Activated CD8-positive, alpha-beta memory T cell treated with anti-CD3 and anti-CD28 coated beads for 24 hours (primary cell): Measurements from ENCODE around the gene OSMR.

Experiments used
- DNase-seq: peaks from one replicate; pipeline ENCODE4 v3.0.0-alpha.2; 2020

OSMR gene

DNA sequence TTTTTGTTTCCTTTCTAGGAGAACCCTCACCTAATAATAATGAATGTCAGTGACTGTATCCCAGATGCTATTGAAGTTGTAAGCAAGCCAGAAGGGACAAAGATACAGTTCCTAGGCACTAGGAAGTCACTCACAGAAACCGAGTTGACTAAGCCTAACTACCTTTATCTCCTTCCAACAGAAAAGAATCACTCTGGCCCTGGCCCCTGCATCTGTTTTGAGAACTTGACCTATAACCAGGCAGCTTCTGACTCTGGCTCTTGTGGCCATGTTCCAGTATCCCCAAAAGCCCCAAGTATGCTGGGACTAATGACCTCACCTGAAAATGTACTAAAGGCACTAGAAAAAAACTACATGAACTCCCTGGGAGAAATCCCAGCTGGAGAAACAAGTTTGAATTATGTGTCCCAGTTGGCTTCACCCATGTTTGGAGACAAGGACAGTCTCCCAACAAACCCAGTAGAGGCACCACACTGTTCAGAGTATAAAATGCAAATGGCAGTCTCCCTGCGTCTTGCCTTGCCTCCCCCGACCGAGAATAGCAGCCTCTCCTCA is 87.1 kb downstream of the OSMR start:
- no peak for DNase-seq

DNA sequence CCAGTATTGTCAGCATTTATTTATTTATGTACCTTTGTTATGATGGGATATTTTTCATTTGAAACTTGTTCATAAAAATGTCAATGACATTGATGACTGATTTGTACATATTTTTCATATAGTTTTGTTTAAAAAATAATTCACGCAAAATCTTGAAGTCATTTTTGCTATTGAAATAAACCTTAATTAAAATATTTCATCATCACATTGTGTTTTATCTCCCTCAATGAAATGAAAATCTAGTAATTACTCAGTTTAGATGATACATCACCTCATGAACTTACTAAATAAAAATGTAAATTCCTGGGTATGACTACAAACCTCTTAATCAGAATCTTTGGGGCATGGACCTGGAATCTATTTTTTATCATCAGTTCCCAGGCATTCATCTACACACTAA is 89.6 kb downstream of the OSMR start:
- DNase-seq = no peak

DNA sequence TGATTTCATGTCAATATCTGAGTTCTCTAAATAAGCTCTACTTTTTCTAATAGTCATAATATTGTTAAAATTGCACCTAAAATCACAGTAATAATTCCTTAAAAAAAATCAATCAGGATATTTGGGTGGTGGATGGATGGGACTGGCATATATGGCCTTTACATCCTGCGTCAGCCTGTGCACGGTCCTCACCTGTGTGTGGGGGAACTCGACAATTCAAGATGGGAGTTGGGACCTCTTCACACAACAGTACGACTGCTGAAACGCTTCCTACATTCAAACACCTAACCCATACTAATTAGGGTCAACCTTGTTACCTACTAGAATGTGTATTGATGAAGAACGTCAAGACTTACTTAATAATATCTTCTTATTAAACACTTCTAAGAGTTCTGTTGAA is 90.5 kb downstream of the OSMR start:
- DNase-seq = no peak

DNA sequence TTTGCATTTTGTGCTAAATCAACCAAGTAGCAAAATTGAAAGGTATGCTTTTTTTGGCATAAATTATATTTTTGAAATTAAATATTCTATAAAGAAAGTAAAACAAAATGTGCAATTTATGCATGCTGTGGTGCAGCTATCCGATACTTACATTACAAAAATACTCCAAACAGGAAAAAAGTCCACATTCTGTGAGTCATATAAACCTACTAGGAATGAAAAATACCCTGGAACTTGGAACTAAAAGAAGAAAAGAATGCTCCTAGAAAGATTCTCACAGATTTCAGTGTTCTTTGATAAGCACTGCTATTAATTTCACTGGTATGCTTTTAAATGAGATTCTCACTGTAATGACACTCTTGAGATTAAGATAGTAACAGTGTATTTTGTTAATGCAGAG is 92.6 kb downstream of the OSMR start:
- no peak for DNase-seq

DNA sequence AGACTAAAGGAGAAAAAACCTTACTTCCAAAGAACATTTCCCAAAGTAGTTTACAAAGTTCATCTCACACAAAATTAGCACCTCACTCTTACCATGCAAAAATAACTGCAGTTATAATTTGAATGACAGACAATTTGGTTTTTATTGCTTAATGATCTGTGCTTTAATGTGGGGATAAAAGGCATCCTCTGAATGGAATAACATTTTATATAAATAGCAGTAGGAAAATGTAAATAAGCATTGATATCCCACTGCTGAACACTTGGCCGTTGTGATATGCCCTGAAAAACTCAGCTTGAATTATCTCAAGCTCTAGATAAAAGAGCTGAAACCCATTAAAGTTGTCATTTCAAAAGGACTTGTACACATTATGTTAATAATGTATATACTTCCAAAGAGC is 93.2 kb downstream of the OSMR start:
- no peak for DNase-seq

DNA sequence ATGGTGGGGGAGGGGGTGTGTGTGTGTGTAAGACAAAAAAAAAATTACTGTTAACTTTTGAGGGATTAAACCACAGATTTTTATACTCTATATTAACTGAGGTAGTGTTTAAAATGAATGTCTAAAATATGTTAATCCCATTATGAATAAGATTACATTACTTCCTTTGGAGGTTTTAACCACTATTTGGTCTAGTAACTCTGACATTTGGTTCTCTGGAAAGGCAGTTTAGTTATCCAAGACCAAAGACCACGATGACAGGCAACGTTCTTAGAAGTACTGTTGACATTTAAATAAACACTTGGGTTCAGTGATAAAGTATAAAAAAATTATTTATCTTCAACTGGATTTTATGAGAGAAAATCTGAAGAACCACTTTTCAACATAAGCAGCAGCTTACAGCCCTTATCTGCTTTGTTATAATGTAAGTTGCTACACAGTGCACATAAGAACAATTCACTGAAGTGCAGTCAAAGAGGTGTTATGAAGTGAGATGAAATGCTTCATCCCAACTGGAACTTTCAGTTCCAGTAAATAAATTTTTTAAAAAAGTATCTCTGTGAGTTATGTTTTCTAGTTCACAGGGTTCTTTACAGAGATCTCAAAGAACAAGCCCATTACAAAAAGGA is 94.5 kb downstream of the OSMR start:
- no peak for DNase-seq

DNA sequence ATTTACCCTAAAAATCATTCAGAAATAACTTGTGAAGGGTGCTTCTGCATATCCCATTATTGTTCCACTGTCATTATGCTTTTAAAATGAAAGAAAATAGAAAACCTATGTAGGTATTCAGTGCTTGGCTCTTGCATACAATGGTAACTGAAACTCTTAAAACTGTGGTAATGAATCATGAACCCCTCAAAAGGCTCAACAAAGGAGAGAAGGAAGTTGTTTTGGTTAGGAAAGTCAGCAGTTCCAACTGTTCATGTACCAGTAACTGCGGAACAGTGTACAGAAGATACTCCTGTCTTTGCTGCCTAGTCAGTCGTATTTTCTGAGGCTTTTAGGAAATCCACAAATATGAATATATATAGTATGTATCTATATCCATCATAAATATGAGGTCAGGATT is 96.1 kb downstream of the OSMR start:
- no peak for DNase-seq

DNA sequence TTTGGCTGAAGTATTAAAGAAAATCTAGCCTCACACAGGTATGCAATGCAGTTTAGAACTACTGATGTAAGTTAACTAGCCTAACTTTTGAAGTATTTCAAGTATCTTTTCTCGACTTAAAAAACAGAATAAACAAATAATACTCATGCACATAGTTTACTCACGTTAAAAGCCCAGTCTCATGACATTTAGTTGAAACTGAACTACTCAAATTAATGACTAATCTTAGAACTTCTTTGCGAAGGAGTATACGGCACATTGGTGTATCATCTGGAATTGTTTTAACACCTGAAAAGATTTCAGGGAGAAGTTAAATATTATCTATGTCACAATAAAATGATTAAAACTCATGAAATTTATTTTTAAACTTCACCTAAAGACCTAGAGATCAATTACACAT is 98.5 kb downstream of the OSMR start:
- DNase-seq = no peak

DNA sequence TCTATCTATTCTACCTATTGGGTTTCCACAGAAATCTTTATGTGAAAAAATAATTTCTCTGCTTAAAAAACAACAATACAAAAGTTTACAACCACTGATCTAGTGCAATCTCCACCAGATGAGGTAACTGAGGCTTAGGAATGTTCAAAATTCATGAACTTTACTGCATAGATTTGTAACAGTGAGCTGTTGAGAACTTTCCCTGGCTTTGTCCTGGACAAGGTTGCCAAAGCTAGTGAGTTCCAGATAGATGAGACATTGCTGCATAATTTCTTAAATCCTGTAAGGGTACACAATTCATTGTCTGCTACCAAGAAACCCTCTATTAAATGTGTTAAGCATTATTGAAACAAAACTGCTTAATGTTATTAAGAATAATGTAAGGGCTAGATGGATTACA is 102.7 kb downstream of the OSMR start:
- DNase-seq = no peak

DNA sequence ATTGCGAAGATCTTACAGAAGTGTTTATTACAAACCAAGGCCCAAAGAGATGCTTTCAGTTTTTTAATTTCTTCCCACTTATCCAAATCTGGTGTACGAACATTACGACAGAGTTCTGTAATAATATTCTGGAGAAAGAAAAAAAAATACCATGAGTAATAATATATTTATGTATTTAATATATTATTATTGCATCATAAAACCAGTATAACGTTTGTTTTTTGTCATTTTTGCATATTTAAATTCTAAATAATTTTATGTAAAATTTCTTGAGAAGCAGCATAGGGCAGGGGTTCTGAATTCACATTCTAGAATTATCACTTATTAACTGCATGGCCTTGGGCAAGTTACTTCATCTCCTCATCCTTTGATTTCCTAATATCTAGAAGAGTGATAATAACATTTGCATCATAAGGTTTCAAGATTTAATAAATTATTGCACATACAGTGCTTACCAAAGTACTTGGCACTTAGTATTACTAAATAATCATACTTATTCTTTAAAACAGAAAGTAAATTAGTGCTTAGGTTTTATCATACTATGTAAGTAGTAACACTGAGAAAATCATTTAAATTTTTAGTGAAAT is 107.7 kb downstream of the OSMR start:
- DNase-seq = no peak

DNA sequence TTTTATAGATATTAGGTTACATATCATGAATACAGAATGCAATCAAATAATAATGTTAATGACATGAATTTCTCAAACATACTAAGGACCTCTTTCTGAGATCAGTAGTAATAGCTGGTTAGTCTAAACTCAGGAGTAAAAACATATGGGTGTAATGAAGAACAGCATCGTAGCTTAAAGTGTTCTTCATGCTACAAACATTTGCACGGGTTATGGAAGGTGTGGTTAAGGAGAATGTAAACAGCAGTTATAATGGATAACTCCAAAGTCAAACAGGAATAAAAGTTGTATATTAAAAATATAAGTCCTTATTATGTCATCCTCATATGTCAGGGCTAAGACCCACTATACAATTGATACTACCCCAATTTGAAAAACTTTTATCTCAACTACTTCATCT is 115.9 kb downstream of the OSMR start:
- no peak for DNase-seq

DNA sequence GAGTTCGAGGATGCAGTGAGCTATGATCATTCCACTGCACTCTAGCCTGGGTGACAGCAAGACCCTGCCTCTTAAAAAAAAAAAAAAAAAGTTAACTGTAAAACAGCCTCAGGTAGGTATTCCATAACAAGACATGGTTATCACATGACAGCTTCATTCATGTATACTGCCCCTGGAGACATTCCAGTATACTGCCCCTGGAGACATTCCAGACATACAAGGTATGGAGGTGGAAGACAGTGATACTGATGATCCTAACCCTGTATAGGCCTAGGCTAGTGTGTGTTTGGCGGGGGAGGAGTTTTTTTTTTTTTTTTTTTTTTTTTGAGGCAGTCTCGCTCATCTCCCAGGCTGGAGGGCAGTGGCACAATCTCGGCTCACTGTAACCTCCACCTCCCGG is 122.9 kb downstream of the OSMR start:
- no peak for DNase-seq

DNA sequence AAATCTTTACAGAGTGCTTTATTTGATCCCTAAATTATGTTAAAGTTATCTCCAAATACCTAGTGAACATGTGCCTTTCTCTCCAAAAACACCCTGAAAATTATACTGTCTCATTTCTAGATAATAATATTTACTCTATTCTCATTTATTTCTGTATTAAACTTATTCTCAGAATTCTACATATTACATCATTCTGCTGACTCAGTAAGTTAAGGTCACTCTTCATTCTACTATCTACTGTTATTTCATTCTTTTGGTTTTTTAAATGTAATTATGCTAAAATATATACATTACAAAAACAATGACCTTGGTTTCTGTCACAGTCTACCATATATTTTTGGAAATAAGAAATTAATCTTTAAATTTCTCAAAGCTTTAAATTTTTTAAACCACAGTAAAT is 132.2 kb downstream of the OSMR start:
- DNase-seq = no peak

DNA sequence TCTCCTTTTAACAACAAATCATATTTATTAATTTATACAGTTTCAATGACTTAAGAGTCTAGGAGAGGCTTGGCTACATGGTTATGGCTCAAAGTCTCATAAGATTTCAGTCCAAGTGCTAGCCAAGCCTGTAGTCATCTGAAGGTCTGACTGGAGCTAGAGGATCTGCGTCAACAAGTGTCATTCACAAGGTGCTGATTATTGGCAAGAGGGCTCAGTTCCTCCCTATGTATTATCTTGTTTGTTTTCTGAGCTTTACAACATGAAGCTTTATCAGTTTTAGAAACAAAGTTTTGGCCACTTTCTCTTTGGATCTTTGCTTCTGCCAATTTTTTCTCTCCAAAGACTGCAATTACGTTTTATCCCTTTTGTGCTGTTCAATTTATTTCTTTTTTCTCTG is 133.7 kb downstream of the OSMR start:
- no peak for DNase-seq
